GM19193 (cell line): ENCODE measurements around the gene CCNY.

Experiments used
- POLR2A ChIP-seq: IDR thresholded peaks from 4 replicates; pipeline ENCODE4 v1.6.1; 2011; ENCODE audit not compliant: insufficient read depth, insufficient read length; ENCODE audit errors: extremely low read depth

The CCNY gene

GRCh38 chr10:35421553-35422178 lies 85.4 kb downstream of the CCNY start:
- TF ChIP-seq POLR2A: no peak

- TF ChIP-seq POLR2A: no peak
Observed at GRCh38 chr10:35422228-35422627, 85.9 kb downstream of the CCNY start.

GRCh38 chr10:35423505-35424306 lies 87.4 kb downstream of the CCNY start:
- no peak for TF ChIP-seq POLR2A

GRCh38 chr10:35424680-35425285 lies 88.5 kb downstream of the CCNY start:
- no peak for TF ChIP-seq POLR2A

- TF ChIP-seq POLR2A: no peak
Observed at GRCh38 chr10:35425595-35425994, 89.3 kb downstream of the CCNY start.

GRCh38 chr10:35426657-35427056 lies 90.3 kb downstream of the CCNY start:
- TF ChIP-seq POLR2A: no peak

GRCh38 chr10:35427543-35427942 lies 91.2 kb downstream of the CCNY start:
- TF ChIP-seq POLR2A: no peak

GRCh38 chr10:35428521-35428920 lies 92.2 kb downstream of the CCNY start:
- TF ChIP-seq POLR2A: no peak

- no peak for TF ChIP-seq POLR2A
Observed at GRCh38 chr10:35432781-35433338, 96.6 kb downstream of the CCNY start.

- no peak for TF ChIP-seq POLR2A
Observed at GRCh38 chr10:35433851-35434426, 97.6 kb downstream of the CCNY start.

- no peak for TF ChIP-seq POLR2A
Observed at GRCh38 chr10:35434533-35434932, 98.2 kb downstream of the CCNY start.

GRCh38 chr10:35435824-35436223 lies 99.5 kb downstream of the CCNY start:
- TF ChIP-seq POLR2A: no peak

GRCh38 chr10:35437829-35438228 lies 101.5 kb downstream of the CCNY start:
- no peak for TF ChIP-seq POLR2A

- no peak for TF ChIP-seq POLR2A
Observed at GRCh38 chr10:35438718-35439571, 102.6 kb downstream of the CCNY start.

GRCh38 chr10:35440016-35440415 lies 103.7 kb downstream of the CCNY start:
- TF ChIP-seq POLR2A: no peak

- no peak for TF ChIP-seq POLR2A
Observed at GRCh38 chr10:35442028-35442427, 105.7 kb downstream of the CCNY start.
